ENCODE measurements around the gene FBLN1.

GRCh38 chr22:45490836-45491235 lies 11.8 kb upstream of the FBLN1 start:
- TF ChIP-seq CTCF (IDR thresholded peaks at IDR 0.05; ENCODE audit: low read length) (no peak), EZH2 (IDR thresholded peaks at IDR 0.05; ENCODE audit: borderline replicate concordance, low read length) (no peak)

Data from OCI-LY1 (cell line).